Head of caudate nucleus (tissue), 42 donors: ENCODE data around the gene PASK.

Experiments
- DNase-seq, 42 donors: peaks; one replicate each; pipeline versions ENCODE4 v3.0.0 to v3.0.0-alpha.2; 2020 to 2021; ENCODE audit warnings: mixed read lengths in 7 of 42
- intact Hi-C: fragments of 100-400 bp; cut with DNase I; formaldehyde crosslinking; loops from one replicate; pipeline ENCODE4 v1.15.0; 2022

PASK gene

GRCh38 chr2:241151934-241152660, 2.8 kb upstream of the PASK start:
- DNase-seq, result peak in 30 of 42 donors; percentile 16 to 83 (median 50)
- intact Hi-C loops, result no loop called here

DNA sequence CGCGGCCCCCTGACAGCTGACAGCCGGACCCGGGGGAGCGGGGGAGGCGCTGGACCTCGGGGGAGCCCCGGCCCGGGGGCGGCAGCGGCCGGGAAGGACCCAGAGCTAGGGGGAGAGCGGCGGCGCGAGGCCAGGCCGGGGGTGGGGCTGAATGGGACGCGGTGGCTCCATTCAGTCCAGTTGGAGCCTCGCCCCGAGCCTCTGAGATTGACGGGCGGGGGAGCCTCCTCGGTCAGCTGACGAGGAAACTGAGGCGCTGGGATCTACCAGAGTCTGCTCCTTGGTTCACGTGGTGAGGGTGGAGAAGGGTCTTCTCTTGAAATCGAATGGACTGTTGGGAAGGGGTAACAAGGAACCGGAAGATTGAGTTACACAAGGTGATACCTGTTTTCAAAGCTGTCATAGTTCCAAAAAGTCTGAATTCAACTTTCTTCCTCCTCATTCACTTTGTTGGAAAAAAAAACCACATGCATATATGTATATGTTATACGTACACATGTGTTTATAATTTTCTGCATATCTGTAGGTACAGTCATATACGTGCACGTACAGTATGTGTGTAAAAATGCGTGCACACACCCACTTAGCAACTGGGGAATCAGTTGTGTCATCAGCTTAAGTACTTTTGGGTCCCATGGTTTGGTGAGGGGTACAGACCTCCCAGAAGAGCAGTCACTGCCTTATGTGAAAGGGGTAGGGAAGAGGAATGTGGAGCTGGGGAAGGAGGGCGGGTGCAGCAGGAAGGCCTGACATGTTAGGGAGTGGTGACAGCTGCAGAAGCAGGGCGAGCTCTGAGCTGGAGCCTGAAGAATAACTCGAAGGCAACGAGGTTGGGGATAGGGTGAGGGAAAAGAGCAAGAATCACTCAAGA, 1.6 kb upstream of the PASK start:
- DNase-seq, result peak; percentile 8 to 83 (median 60)
- intact Hi-C loops, result no loop called here

DNA sequence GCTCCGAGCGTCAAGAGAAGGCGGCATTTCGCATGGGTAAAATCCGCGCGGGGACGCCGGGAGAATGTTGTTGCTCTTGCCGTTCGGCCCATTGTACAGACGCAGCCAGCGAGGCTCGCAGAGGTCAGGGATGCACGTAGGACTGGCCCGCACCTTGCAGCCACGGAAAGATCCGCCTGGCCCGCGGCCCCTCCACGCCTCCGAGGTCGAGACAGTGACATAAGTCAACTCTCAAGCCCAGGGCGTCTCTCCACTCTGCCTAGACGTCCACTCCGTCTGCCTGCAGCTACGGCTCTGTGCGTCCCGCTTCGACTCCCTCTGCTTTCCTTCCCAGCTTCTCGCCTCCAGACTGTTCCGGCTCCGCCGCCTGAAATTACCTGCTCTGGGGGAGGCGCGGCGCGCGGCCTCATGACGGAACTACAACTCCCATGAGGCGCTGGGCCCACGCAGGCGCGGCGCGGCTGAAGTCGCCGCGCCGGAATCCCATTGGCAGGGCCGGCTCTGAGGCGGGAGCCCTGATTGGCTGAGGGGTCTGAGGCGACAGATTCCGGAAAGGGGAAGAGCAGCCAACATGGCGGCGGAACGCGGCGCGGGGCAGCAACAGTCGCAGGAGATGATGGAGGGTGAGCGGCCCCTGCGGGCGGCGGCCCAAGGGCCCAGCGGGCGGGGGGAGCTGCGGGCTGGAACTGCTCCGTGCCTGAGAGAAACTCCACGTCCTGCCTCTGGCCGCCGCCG, 820 bp upstream of the PASK start, which contains the start of gene PPP1R7:
Gene PPP1R7 (plus strand): TSS at position 543 of the 735 bp plus-strand sequence. CDS start 29 bp downstream, at position 572.
- intact Hi-C loops, result no loop called here
- DNase-seq, result peak; percentile 89 to 98 (median 95)

- intact Hi-C loops, result no loop called here
- DNase-seq, result no peak
Observed at GRCh38 chr2:241149675-241149924, 328 bp upstream of the PASK start.

DNA sequence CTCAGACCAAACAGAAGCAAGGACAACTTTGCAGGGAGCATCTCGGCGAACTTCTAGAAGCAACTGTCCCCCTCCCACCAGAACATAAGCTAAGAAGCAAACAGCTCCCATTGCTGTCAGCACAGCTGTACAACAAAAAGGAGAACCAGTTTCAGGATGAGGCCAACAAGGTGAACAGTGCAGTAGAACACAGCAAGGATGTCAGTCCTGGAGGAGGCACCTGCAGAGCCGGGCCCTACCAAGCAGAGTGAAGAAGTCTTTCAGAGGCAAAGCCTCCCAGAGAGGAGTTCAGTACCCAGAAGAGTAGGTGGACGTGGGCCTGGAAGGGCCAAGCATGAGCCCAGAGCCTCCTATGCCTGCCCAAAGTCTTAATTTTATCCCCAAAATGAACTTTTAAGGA, 1.0 kb downstream of the PASK start:
- intact Hi-C loops, result no loop called here

DNA sequence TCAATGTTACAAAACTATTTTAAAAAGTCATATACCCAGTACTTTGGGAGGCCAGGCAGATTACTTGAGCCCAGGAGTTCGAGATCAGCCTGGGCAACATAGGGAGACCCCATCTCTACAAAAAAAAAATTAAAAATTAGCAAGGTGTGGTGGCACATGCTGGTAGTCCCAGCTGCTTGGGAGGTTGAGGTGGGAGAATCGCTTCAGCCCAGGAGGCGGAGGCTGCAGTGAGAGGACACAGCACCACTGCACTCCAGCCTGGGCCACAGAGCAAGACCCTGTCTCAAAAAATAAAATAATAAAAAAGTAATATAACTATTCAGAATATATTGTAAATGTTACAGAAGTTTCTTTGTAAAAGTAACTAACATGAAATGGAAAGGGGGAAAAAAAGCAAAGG, 1.9 kb downstream of the PASK start:
- intact Hi-C loops, result no loop called here

More for the DNA sequence above, 1.0 kb downstream of the PASK start:
- DNase-seq, result peak in 1 of 42 donors; percentile 7

DNA sequence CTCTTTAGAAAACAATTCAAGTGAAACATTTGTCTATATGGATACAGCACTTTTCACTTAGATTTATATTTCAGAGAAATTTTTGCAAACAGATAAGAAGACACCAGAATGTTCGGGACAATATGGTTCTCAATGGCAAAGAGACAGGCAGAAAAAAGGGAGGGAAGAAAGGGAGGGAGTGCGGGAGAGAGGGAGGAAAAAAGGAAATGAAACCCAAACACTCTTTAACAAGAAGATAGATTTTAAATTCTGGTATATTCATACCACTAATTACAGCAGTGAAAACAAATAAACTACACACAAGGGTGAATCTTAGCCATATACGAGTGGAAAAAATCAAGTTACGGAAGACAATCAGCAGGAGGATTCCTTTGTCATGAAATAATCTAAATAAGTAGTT, 3.0 kb downstream of the PASK start:
- intact Hi-C loops, result no loop called here
- no peak for DNase-seq

More for the DNA sequence above, 1.9 kb downstream of the PASK start:
- no peak for DNase-seq

- intact Hi-C loops, result no loop called here
- DNase-seq, result no peak
Observed at GRCh38 chr2:241142593-241142992, 6.7 kb downstream of the PASK start.

GRCh38 chr2:241142063-241142462, 7.2 kb downstream of the PASK start:
- DNase-seq, result no peak
- intact Hi-C loops, result no loop called here

DNA sequence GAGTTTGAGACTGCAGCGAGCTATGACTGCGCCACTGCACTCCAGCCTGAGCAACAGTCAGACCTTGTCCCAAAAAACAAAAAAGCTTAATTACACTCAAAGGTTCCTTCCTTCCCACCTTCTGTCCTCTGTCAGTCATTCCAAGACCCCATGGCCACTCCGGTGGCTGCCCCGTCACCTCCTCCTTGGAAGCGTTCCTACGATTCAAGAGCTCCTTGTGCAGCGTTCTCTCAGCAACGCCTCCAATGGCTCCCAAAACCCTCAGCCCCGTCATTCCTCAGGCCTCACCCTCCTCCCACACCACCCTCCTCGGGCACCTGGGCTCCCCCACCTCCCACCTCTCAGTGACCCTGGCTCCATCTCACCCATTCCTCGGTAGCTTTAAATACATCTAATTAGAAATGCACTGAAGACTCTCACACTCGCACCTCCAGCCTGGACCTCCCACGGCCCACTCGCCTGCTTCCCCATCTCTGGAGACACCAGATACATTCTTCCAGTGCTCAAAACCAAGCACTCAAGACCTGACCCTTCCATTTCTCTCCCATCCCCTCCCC, 8.0 kb downstream of the PASK start:
- no peak for DNase-seq
- intact Hi-C loops, result no loop called here

DNA sequence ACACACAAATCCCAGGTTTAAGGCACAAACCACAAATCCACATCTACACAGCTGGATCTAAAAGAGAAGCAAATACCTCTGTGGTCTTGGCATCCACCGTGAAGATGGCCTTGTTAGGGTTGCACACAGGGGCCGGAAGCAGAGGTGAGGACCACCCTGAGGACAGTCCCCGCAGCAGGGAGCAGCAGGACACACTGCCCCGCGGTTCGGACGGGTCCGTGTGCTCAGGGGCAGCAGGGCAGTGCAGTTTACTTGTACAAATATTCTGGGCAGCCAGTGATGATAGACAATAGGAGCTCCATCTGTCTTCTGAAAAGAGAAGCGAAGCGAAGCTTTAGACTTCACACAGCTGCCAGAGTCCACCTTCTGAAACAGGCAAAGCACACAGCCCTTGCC, 8.8 kb downstream of the PASK start:
- intact Hi-C loops, result no loop called here

DNA sequence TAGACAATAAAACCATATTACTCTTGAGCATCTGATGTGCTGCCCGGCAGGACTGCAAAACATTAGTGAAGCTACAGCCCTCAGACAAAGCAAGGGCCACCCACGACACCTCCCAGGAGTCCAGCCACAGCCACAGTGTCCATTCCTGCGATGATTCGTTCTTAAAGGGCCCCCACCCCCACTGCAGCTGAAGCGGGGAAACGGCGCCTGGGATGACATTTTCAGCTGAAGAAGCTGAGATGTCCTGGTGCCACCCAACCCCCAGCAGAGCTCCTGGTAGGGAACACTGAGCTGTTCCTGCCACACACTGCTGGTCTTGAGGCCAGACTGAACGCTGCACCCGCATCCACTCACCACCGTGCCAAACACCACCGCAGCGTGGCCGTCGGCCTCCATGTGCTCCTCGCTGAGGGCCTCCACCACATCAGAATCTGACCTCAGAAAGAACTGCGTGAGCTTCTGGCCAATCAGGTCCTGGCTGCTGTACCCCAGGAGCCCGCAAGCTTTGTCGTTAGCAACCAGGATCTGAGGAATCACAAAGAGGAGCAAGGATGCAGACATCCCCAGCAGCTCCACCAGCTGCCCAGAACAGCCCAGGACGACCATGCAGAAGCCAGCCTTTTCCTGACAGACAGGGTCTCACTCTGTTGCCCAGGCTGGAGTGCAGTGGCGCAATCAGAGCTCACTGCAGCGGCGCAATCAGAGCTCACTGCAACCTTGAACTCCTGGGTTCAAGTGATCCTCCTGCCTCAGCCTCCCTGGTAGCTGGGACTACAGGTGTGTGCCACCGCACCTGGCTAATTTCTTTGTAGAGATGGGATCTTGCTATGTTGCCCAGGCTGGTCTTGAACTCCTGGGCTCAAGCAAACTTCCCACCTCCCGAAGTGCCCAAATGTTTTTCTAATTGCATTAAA, 9.5 kb downstream of the PASK start:
- no peak for DNase-seq
- intact Hi-C loops, result no loop called here

More for the DNA sequence above, 8.8 kb downstream of the PASK start:
- no peak for DNase-seq

DNA sequence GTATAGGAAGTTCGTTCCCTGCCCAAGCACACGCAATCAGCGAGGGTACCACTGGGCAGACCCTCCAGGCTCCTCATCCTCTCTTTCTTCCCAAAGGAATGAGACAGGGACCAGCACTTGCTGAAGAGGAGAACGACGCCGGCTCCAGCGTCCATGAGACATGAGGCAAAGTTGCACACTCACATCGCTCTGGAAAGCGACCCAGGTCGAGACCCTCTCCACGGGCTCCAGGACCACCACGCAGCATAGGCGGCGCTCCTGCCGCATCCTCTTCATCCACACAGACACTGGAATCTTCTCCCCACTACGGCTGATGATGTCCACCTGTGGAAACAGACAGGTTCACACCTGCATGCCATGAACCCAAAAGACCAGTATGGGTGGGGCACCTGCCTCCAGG, 10.8 kb downstream of the PASK start:
- DNase-seq, result peak in 1 of 42 donors; percentile 2
- intact Hi-C loops, result no loop called here

DNA sequence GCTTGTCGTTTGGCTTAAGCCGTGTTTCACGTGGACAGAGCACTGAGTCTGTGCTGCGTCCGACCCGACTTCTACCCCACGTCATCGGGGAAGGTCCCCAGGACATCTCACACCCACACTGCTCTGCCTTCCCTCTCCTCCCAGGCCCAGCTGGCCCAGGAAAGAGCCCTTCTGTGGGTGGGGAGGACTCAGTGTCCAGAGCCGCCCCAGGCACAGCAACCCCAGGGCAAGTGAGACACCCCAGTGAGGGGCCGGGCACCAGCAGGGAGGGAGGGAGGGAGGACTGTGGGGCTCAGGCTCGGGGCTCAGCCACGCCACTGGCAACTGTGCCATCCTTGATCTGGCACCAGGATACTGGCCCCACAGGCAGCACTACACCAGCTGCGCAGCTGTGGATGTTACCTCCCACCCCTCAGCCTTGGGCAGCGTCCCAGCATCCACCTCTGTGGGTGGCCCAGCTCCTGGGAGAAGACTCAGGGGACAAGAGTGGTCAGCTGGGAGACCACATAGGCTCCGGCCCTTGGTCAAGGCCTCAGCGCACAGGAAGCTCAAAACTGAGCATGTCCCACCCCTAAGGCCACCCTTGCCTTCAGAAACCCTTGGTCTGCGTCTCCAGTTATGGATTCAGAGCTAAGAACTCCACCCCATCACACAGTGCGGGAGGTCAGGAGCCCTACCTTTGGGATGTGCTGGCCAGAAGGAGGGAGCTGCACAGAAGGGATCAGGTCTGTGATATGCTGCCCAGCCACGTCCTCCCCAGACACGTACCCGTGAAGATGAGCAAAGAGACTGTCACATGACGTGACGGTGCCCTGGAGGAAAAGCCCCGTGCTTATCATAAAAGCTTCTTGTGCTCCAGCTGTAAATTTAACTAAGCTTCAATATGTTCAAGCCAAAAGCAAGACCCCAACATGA, 11.7 kb downstream of the PASK start:
- peak in 1 of 42 donors; percentile 5 for DNase-seq

DNA sequence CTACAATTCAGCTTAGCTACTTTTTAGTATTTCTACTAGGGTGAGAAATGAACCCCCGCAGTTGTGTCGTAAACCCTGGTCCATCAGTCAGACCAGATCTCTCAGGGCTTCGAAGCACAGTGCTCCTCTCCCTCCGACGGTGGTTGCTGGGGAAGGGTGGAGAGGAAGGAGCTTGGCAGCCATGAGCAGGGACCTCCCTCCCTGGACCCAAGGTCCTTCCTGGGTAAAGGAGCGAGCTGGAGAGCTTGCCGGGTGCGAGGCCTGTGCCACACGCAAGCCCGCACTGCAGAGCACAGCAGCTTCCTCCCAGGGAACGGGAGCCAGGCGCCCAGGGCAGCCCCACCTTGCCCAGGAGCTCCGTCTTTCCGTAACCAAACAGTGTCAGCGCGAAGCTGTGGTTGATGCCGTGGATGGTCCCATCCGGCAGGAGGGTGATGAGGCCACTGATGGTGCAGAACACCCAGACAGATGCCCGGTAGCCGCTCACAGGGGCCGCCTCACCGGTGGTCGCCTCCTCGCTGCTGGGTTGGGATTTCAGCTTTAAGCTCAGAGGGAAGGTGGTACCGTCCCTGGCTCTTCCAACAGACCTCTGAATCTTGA, 12.5 kb downstream of the PASK start:
- intact Hi-C loops, result no loop called here
- DNase-seq, result peak in 2 of 42 donors; percentile 4 to 6

More for the DNA sequence above, 11.7 kb downstream of the PASK start:
- intact Hi-C loops, result no loop called here

DNA sequence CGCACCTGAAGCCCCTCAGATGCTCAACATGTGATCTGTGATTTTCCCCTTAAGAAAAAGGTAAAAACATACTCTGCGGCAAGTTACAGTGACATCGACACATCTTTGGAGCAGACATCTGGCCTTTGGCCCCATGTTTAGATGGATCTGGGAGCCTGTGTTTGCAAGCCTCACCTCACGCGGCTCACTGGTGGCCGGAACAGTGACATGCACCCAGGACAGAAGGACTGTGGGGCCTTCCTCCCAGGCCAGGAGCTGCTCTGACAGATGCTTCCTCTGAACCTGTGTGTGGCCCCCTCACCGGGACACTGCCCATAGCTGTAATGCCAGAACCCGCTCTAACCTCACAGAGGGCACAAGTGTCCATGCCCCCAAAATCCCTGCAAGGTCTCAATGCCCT, 13.1 kb downstream of the PASK start:
- intact Hi-C loops, result no loop called here
- peak in 2 of 42 donors; percentile 3 to 4 for DNase-seq

DNA sequence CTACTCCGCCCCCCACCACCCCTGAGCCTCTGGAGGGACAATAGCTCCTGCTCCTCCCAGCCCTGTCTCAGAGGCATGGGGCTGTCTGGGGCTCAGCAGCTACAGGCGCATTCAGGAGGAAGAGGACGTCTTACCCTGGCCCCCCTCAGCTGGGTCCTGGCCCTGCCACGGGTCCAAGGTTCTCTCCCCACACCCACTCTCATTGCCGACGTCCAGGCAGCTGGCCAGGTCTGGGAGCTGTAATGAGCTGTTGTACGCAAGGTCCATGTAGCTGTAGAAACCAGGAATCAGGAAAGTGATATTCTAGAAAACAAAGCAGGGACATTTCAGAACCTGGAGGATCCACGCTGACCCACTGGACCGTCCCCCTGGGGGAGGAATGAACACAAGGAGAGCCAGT, 13.5 kb downstream of the PASK start:
- DNase-seq, result peak in 6 of 42 donors; percentile 7 to 57 (median 18)
- intact Hi-C loops, result no loop called here
